Measurements from ENCODE around the gene TMEM232.

Gene TMEM232

DNA sequence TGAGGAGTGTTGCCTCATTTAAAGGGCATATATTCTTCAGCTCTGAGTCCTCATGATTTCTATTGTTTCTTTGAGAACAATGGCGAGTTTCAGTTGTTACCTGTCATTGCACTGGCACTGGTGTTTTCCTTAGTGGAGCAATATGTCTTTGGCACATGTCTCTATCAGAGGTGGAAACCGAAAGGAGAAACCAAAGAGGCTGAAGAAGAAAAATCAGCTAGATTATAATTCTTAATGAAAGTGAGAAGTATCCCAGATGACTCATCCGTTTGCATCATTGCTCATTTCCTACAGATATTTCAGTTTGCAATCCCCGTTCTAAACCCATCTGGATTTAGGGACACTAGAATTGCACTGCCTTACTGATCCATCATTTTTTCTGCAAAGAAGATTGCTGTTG, 324.6 kb downstream of the TMEM232 start:
- TF ChIP-seq, protein P1, sequence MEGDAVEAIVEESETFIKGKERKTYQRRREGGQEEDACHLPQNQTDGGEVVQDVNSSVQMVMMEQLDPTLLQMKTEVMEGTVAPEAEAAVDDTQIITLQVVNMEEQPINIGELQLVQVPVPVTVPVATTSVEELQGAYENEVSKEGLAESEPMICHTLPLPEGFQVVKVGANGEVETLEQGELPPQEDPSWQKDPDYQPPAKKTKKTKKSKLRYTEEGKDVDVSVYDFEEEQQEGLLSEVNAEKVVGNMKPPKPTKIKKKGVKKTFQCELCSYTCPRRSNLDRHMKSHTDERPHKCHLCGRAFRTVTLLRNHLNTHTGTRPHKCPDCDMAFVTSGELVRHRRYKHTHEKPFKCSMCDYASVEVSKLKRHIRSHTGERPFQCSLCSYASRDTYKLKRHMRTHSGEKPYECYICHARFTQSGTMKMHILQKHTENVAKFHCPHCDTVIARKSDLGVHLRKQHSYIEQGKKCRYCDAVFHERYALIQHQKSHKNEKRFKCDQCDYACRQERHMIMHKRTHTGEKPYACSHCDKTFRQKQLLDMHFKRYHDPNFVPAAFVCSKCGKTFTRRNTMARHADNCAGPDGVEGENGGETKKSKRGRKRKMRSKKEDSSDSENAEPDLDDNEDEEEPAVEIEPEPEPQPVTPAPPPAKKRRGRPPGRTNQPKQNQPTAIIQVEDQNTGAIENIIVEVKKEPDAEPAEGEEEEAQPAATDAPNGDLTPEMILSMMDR (IDR thresholded peaks at IDR 0.05; ENCODE audit: insufficient read depth, low read length) = no peak
- TF ChIP-seq GABPA (IDR thresholded peaks at IDR 0.05; ENCODE audit: low read depth) (no peak), POLR2AphosphoS5 (IDR thresholded peaks at IDR 0.05; ENCODE audit: low read depth) (no peak)
- TF ChIP-seq, protein P2, sequence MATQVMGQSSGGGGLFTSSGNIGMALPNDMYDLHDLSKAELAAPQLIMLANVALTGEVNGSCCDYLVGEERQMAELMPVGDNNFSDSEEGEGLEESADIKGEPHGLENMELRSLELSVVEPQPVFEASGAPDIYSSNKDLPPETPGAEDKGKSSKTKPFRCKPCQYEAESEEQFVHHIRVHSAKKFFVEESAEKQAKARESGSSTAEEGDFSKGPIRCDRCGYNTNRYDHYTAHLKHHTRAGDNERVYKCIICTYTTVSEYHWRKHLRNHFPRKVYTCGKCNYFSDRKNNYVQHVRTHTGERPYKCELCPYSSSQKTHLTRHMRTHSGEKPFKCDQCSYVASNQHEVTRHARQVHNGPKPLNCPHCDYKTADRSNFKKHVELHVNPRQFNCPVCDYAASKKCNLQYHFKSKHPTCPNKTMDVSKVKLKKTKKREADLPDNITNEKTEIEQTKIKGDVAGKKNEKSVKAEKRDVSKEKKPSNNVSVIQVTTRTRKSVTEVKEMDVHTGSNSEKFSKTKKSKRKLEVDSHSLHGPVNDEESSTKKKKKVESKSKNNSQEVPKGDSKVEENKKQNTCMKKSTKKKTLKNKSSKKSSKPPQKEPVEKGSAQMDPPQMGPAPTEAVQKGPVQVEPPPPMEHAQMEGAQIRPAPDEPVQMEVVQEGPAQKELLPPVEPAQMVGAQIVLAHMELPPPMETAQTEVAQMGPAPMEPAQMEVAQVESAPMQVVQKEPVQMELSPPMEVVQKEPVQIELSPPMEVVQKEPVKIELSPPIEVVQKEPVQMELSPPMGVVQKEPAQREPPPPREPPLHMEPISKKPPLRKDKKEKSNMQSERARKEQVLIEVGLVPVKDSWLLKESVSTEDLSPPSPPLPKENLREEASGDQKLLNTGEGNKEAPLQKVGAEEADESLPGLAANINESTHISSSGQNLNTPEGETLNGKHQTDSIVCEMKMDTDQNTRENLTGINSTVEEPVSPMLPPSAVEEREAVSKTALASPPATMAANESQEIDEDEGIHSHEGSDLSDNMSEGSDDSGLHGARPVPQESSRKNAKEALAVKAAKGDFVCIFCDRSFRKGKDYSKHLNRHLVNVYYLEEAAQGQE (IDR thresholded peaks at IDR 0.05; ENCODE audit: insufficient replicate concordance, low read depth) = no peak
- Histone ChIP-seq H3K4me3 (replicated peaks; ENCODE audit: insufficient read depth, low read length) (no peak overlapping the region), H3K27ac (replicated peaks) (no peak overlapping the region), H3K27me3 (ENCODE audit: insufficient read depth, poor library complexity, severe bottlenecking) (no peaks in the 10 kb centered on the region)
- DNase-seq (ENCODE audit: low read depth in 1 of 2, low spot score in 1 of 2) = no peak

DNA sequence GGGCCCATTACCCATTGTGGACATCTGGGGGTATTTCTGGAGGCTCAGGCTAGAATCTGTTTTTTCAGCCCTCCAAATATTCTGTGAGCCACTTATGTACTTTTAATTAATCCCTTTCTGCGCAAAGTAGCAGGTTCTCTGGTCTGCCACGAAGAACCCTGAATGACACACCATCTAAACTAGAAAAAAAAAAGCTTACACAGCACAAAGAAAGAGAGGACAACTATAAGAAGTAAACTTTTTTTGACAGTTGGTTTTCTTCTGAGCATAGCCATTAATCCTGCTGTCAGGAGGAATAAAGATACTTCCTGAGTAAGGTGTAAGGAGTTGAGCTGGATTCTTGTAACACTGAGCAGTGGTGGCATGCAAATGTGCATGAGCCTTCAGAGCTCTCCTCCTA, 327.5 kb downstream of the TMEM232 start:
- TF ChIP-seq GABPA (IDR thresholded peaks at IDR 0.05; ENCODE audit: low read depth) = no peak
- Histone ChIP-seq H3K4me3 (replicated peaks; ENCODE audit: insufficient read depth, low read length) (no peak overlapping the region), H3K27me3 (ENCODE audit: insufficient read depth, poor library complexity, severe bottlenecking) (no peaks in the 10 kb centered on the region), H3K27ac (replicated peaks) (no peak overlapping the region)
- DNase-seq (ENCODE audit: low read depth in 1 of 2, low spot score in 1 of 2) = no peak

DNA sequence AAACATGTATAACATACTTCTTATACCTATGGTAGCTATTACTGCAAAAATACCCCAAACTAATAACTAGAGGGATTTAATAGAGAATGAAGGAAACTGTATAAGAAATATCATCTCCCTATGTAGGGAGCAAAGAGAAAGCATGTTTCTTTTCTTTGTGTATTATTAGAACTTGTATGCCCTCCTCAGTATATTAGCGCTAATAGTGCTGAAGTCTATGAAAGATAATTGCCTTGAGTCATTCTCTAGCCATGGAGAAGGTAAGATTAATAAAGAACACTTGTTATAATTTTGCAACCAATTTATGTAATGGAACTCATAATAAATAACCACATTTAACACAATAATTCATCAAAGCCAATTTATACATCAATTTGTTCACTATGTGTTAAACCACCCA, 329.2 kb downstream of the TMEM232 start:
- TF ChIP-seq, protein P2 (IDR thresholded peaks at IDR 0.05; ENCODE audit: insufficient replicate concordance, low read depth) = no peak
- TF ChIP-seq SPI1 (IDR thresholded peaks at IDR 0.05; ENCODE audit: borderline replicate concordance, low read depth) = no peak
- no peak for TF ChIP-seq POLR2AphosphoS5 (IDR thresholded peaks at IDR 0.05; ENCODE audit: low read depth)
- TF ChIP-seq, protein P1 (IDR thresholded peaks at IDR 0.05; ENCODE audit: insufficient read depth, low read length) = no peak
- TF ChIP-seq GABPA (IDR thresholded peaks at IDR 0.05; ENCODE audit: low read depth) = no peak
- DNase-seq (ENCODE audit: low read depth in 1 of 2, low spot score in 1 of 2) = no peak
- no peaks in the 10 kb centered on the region for H3K27me3 ChIP-seq (ENCODE audit: insufficient read depth, poor library complexity, severe bottlenecking)
- no peak overlapping the region for H3K27ac ChIP-seq (replicated peaks)
- no peak overlapping the region for H3K4me3 ChIP-seq (replicated peaks; ENCODE audit: insufficient read depth, low read length)

DNA sequence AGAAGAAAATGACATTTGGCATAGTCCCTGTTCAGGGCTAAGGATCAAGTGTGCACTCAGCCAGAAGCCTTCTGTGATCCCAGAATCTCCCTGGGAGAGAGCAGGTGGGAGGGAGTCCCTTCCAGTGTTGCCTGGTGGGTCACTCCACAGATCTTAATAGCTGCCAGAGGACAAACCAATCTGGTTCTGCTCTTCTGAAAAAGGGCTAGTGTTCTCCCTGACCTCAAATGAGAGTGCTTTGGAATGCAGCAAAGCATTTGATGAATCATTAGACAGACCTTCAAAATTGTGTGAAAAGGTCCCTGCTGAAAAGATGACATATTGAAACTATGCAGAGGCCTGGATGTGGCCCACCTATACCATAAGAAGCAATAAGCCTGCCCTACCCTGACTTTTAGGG, 339.7 kb downstream of the TMEM232 start:
- Histone ChIP-seq H3K27me3 (ENCODE audit: insufficient read depth, poor library complexity, severe bottlenecking) (no peaks in the 10 kb centered on the region), H3K4me3 (replicated peaks; ENCODE audit: insufficient read depth, low read length) (no peak overlapping the region), H3K27ac (replicated peaks) (no peak overlapping the region)
- TF ChIP-seq POLR2AphosphoS5 (IDR thresholded peaks at IDR 0.05; ENCODE audit: low read depth) (no peak), SPI1 (IDR thresholded peaks at IDR 0.05; ENCODE audit: borderline replicate concordance, low read depth) (no peak), GABPA (IDR thresholded peaks at IDR 0.05; ENCODE audit: low read depth) (no peak)
- TF ChIP-seq, protein P1 (IDR thresholded peaks at IDR 0.05; ENCODE audit: insufficient read depth, low read length) = no peak
- TF ChIP-seq, protein P2 (IDR thresholded peaks at IDR 0.05; ENCODE audit: insufficient replicate concordance, low read depth) = no peak
- DNase-seq (ENCODE audit: low read depth in 1 of 2, low spot score in 1 of 2) = no peak

All from HL-60 (cell line).